Measurements from ENCODE around the gene IRF7.
"Not testable (repeated sequence)": the region's sequence is repeated elsewhere in the genome, so short reads cannot be mapped to it uniquely, and the experiment has no call there.

Gene IRF7

DNA sequence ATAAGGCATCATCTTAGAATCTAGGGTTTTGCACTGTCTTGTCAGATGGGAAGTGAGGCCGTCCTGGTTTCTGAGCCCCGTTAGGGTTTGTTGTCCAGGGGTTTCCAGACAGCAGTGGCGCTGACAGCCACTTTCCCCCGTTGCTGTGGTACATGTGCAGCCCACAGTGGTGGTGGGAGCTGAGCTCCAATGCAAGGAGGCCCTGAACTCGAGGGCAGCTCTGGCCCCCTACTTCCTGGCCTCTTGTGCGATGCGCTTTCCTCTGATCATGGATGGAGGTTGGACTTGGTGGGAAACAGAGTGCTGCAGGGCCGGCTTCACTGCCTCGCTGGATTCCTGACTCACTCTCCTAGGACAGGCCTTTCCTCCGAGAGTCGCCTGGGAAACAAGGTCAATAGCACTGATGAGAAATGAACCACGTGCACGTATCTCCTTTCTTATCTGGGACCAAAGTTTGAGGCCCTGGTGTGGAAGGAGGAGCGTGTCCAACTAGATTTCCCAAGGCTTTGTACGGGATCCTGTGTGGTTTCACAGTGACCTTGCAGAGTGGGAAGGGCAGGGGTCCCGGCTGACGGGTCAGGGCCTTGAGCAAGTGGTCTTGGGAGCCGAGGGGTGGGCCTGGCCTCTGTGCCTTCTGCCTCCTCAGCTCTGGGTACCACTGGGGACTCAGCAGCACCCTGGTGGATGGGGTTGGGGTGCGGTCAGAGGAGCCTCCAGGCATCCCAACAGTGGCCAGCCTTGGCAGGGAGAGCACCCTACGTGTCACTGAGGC lies 35.7 kb downstream of the IRF7 start:
- DNase-seq = no peak

DNA sequence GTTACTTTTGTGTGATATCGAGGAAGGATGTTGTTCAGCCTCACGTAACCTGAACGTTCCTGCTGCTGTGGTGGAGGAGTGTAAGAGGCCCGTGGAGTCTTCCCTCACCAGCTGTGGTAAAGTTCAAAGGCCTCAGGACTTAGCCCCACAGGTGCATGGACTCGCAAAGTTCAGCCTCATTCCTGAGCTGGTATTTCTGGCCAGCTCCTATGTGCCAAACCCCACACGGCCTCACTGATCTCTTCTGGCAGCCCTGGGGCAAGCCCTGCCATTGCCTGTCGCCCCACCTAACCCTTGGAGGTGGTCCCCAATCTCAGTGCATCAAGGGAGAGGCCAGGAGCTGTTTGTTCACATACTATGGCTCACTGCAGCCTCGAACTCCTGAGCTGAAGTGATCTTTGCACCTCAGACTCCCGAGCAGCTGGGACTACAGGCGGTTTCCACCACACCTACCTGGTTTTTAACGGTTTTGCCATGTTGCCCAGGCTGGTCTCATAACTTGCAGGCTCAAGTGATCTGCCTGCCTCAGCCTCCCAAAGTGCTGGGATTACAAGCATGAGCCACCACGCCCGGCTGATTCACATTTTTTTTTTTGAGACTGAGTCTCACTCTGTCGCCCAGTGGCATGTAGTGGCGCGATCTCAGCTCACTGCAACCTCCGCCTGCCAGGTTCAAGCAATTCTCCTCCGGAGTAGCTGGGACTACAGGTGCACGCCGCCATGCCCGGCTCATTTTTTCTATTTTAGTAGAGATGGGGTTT lies 37.3 kb downstream of the IRF7 start:
- DNase-seq = no peak

DNA sequence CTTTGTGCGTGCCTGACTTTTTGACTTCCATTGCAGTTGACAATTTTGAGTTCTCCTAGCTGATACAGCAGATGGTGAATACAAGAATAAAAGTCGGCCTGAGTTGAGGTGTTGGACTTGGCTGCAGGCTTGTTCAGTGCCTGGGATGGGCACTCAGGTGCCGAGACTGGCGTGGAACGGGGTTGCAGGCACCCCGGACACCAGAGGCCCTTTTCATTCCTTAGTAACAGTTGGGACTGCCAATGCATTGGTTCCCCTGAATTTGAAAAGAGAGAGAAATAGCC lies 38.2 kb downstream of the IRF7 start:
- DNase-seq = no peak

DNA sequence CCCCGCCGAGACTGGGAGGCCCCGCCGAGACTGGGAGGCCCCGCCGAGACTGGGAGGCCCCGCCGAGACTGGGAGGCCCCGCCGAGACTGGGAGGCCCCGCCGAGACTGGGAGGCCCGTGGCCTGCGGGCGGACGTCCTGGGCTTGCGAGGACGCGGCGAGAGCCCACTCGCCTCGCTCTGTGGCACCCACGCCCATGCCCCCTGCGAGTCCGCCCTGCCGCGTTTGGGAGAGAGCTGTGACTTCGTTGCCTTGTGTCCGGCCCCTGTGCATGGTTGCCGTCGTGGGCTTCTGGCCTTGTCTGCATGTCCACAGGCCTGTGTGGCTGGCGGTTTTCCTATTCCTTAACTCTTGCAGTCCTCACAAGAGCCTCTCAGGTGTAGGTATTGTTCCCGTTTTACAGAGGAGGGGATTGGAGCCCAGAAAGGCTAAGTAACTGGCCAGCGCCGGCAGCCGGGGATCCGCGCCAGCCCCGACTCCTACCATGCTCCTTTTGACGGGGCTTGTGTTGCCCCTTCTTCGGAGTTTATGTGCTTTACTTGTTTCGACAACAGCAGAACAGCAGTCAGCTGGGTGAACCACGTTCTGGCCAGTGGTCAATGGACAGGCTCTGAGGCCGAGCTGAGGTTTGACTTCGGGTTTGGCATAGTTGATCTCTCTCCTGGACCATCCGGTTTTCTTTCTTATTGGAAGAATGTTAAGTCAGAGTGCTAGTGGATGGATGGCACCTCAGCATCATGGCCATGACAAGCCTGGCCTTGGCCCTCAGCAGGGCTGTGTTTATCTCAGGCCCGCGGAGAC lies 38.7 kb downstream of the IRF7 start:
- no peak for DNase-seq

DNA sequence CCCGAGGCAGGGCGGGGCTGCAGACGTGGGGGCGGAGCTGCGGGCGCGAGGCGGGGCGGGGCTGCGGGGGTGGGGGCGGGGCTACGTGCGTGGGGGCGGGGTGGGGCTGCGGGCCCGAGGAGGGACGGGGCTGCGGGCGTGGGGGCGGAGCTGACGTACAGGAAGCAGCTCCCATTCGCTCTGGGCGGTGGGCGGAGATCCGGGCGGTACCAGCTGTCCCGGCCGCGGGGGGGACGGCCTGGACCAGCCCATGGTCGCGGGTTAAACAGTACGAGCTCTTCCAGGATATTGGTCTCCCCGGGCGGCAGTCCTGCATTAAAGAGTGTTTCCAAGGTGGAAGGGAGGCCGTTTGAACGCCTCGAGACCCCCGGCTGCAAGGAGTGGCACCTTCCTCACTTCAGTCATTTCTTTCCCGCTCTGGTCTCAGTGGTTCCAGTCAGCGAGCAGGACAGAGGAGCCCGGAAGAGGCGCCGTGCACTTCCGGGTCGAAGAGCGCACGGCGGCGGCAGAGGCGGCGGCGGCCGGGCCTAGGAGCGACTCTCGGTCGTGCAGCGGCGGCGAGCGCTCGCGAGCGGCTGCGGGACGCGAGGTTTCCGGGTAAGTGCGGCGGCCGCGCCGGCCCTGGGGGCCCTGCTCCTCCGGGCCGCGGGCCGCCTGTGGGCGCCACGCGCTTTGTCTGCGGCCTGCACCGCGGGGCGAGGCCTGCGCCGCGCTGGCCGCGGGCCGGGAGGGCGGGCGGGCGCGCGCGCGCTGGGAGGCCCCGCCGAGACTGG lies 39.6 kb downstream of the IRF7 start, which contains the start of gene PHRF1:
TSS of gene PHRF1 (plus strand) at position 475 of the 773 bp plus-strand sequence. CDS start 5,043 bp downstream, outside the sequence.
- DNase-seq = peak; percentile 98

DNA sequence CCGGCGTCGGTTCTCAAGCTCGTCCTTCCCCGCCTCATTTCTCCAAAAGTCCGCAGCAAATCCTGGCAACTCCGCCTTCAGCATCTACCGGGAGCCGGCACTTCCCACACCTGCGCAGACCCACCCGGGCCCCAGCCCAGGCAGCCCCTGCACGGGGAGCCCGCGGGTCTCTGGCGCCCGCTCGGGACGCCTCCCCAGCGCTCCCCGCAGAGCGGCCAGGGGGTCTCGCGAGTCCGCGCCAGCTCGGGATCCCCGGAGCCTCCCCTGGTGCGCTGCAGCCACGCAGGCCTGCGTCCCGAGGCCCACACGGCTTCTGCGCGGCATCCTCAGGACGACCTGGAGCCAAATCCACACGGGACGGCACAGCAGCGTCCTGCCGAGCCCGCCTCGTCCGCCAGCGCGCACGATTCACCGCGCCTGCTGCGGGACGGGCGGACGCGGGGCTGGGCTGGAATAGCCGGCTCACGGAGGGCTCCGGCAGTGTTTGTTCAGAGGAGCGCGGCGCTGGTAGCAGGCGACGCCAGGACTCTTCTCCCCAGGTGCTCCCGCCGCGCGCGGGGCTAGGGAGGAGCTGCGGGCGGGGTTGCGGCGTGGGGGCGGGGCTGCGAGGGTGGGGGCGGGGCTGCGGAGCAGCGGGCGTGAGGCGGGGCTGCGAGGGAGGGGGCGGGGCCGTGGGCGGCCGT lies 40.3 kb downstream of the IRF7 start:
- DNase-seq = peak; percentile 86

DNA sequence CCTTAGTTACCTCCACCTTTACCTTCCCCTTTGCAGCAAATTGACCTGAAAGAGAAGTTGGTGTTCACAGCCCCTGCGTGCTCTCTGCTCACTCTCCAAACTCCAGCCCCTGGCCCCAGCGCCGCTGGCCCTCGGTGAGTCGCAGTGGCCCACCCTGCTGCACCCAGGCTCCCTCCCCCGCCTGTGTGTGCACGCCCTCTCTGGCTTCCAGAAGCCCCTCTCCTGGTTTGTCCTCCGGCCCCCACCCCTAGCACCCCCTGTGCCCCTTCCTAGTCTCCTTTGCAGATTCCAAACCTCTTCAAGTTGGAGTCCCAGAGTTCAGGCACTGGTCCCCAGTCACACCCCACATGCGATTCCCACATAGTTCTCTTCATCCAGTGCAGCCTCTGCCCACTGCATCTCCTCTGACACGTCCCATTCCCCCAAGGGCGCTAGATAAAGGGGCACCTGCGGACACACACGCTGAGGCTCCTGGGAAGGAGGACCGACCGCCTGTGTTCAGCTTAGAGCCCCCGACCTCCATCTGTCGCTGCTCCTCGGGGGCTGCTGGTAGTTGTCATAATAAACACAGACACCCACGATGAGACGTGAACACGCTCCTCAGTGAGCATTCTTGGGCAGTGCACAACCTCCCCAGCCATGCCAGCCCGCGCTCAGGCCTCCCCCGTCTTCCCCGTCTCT lies 41.0 kb downstream of the IRF7 start:
- no peak for DNase-seq

DNA sequence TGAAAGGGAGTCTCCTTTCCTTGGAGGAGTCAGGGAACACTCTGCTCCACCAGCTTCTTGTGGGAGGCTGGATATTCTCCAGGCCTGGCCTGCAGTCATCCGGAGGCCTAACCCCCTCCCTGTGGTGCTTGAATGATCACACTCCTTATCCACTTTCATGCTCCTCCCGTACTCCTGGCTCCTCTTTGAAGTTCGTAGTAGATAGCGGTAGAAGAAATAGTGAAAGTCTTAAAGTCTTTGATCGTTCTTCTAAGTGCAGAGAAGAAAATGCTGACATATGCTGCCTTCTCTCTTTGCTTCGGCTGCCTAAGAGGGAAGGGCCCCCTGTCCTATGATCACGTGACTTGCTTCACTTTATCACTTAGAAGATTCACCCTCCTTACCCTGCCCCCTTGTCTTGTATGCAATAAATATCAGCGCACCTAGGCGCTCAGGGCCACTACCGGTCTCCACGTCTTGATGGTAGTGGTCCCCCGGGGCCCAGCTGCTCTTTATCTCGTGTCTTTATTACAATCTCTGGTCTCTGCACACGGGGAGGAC lies 41.6 kb downstream of the IRF7 start:
- not testable (repeated sequence) for DNase-seq

DNA sequence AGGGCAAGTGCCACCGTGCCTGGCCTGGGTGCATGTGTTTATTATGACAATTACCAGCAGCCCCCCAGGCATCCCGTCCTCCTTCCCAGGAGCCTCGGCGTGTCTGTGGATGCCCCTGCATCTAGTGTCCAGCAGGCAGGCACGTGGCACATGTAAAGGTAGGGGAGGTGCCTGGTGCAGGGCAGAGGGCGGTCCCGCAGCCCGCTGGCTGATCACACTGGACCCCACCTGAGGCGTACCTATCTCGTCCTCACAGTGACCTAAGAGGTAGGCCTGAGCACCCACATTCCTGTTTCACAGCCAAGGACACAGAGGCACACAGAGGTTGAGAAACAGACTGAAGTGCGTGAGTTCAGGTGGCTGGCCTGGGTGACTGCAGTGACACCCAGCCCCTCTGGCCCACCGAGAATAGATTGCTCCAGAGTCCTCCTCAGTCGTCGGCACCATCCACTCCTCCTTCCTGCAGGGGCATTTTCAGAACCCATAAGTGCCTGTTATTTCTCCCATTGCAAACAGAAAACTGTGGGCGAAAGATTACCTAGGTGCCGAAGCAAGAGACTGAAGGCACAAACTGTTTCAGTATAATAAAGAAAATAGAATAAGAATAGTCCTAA lies 42.5 kb downstream of the IRF7 start:
- DNase-seq = no peak

DNA sequence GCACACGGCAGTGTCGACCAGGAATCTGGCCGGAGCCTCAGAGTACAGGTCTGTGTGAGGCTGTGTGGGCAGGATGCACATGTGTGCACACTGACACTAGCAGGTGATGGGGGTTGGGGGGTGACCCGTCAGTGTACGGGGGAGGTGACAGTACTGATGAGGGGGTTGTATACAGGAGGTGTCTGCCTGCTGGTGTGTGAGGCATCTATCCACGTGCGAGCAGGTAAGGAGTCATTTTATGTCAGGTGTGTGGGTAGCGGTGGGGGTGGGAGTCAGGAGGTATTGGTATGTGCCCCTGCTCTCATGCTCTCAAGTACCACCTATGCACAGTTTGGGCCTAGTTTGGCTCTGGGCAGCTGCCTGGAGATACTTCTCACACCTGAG lies 44.0 kb downstream of the IRF7 start:
- no peak for DNase-seq

DNA sequence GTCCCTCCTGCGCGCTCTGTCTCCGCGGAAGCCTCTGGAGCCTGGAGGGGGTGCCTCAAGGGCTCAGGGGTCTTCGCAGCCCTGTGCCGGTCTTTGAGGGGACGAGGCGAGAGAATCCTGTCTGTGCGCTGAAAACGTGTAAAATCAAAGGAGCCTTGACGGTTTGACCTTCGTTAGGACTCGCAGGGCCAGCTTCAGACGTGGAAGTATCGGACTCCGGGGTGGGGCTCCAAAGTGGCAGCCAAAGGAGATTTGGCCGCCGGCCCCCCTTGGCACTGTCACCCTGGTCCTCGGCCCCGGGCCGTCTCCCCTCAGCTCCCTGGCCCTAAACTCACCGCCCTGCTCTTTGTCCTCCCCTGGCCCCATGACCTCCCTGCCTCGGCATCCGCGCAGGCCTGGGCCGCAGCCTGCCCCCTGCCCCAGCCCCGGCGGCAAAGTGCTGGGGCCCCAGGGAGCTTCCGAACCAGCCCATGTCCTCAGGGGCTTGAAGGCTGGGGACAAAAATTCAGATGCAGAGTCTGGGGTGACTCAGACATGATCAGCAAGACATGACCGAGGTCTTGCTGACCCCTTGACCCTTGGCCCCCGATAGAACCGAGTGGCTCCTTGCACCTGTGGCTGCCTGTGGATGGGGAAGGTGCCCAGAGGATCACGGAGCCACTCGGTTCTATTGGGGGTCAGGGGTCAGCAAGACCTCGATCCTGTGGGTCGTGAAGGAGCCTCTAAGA lies 46.4 kb downstream of the IRF7 start:
- peak; percentile 59 for DNase-seq

DNA sequence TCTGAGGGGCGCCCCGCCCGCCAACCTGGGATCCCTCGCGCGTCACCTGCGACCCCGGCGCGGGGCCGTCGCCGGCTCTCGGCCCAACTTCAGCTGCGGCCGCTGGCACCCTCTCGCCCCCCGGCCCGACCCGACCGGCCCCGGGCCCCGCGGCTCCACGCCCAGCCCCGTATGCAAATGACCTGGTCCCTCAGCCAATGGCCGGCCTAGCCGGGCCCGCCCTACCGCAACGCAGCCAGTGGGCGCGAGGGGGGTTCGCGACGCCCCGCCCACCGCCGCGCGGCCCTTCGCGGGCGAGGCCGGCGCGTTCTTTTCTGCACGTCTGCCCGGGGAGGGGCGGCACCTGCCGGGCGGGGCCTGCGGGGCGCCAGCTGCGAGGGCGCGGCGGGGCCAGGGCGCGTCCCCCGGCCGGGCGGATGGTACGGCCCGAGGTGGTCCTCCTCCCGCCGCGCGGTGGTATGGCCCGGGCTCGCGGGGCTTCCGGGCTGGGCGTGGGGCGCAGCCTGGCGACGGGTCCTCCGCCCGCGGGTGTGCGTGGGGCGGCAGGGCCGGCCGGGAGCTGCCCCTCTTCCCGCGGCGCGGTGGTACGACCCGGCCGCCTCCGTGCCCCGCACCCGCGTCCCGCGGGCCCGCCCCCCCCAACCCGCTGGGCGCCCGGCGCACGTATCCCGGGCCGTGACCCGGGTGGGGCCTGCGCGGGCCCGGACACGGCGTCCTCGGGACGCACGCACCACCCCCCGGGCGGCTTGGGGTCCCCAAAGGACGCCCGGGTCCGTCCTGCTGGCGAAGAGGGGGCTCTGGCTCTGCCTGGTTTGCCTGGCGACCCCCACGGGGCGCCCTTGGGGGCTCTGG lies 47.2 kb downstream of the IRF7 start:
- DNase-seq = peak; percentile 93

DNA sequence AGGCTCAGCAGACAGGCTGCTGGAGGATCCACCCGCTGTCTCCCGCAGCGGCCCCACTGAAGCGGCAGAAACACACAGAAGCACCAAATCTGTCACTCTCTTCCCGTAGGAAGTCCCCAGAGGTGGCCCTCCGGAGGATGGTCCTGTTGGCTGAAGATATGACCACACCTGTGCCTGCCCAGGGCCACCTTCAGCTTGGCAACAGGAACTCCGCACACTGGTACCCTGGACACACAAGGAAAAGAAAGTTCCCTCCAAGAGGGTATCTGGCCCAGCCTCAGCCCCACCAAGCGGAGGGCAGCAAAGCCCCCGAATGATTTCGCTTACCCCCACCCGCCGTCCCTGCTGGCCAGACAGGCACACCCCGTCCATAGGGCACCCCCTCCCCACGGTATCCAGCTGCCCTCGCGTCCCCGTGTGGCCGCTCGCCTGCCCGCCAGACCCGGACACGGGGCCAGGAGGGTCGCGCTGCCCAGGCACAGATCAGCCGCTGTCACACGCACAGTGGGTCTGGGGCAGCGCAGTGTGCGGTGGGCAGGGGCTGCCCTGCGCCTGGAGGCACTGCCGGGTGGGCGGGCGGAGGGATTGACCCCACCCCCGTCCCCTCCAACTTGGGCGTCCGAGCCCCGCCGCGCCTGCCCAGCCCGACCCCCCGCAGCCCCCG lies 48.0 kb downstream of the IRF7 start:
- DNase-seq = peak; percentile 55

DNA sequence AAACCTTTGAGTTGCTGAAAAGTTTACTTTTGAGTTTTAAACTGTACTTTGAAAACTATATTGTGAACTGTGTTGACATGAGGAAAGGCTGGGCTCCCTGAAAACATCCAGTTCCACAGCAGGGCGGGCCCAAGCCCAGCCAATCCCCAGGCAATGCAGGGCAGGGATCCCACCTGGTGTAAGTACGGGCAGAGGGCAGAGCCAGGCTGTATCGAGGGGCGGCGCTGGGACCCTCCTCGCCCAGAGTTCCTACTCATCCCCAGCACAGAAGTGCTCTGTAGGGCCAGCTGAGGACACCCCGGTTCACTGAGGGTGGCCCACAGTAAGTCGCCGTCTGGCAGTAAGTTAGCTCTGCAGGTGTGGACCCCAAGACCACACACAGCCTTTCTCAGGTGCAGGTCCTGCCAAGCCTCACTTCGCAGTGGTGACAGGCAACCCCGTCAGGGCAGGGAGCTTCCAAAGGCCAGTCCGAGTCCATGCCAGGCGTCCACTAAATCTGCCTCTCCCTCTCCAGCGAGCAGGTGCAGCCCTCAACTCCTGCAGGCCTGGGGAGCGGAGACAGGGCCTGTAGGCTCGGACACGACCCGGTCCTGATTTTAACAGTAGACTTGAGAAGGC lies 48.6 kb downstream of the IRF7 start:
- DNase-seq = no peak

DNA sequence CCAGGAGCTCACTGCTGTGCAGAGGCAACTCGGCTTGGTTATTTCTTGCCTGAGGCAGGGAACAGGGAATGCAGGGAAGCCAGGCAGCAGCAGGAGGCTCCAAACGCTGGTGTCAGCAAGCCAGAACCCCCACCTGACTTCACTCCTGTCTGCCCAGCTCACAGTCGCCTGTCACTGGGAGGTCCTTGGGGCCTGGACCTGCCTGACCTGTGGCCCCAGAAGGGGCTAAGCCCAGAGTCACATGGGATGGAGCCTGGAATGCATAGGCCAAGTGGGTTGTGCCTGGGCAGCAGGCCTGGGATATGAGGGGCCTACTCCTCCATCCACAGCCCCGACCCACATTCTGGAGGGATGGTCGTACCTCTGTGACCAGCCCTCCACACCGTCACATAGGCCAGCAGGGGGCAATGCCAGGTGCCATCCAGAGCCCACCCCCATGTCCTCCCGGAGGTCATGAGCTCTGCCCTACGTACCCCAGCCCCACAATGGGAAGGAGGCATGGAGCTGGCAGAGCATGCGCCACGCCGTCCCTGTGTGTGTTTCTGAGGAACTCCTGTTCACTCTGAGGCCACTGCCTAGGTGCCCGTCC lies 49.7 kb downstream of the IRF7 start:
- no peak for DNase-seq

DNA sequence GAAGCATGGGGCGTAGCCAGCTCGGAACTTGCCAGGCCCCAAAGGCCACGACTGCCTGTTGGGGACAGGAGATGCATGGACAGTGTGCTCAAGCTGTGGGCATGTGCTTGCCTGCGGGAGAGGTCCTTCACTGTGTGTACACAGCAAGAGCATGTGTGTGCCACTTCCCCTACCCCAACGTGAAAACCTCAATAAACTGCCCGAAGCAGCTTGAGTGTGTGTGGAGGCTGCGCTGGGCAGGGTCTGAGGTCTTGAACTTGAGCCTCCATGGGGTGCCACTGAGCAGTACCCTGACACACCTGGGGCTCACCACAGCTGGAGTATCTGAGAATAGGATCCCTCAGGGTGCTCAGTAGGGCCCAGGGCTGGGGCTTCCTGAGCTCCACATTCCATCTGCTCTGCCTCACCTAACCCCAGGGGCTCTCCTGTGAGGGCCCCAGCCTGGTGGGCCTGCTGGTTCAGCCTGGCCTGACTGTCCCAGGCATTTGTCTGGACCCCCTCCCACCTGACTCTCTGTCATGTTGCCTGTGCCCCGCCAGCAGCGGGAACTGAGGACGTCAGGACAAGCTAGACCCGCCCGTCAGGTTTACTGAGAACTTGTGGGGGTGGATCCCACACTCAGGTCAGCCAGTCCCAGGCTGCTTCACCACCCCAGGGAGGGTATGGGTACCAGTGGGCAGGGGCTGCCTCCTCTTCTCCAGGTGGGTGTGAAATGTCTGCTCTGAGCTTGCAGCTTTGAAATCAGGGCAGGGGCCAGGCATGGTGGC lies 51.8 kb downstream of the IRF7 start:
- DNase-seq = no peak
